Epidermal melanocyte (primary cell): ENCODE results near the gene FAM131A.

ENCODE experiments used
- DNase-seq: peaks from one replicate; pipeline ENCODE4 v3.0.0; 2011; ENCODE audit warnings: low spot score; ENCODE audit not compliant: insufficient read length

The FAM131A gene

GRCh38 chr3:184316792-184317191 lies 20.6 kb upstream of the FAM131A start:
- no peak for DNase-seq

GRCh38 chr3:184317201-184317600 lies 20.2 kb upstream of the FAM131A start:
- DNase-seq, result no peak

DNA sequence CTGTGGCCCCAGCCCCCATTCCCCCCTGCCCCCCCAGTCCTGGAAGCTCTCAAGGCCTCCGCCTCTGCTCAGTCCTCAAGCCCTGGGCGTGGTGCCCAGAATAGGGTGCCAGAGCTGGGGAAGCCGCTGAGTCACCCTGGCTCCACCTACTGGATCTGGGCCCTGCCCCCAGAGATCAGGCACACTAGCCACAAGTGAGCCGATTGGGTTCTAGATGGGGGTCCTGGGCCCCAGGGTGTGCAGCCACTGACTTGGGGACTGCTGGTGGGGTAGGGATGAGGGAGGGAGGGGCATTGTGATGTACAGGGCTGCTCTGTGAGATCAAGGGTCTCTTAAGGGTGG lies 17.3 kb upstream of the FAM131A start:
- peak; percentile 96 for DNase-seq

GRCh38 chr3:184321666-184322065 lies 15.7 kb upstream of the FAM131A start:
- DNase-seq, result no peak

DNA sequence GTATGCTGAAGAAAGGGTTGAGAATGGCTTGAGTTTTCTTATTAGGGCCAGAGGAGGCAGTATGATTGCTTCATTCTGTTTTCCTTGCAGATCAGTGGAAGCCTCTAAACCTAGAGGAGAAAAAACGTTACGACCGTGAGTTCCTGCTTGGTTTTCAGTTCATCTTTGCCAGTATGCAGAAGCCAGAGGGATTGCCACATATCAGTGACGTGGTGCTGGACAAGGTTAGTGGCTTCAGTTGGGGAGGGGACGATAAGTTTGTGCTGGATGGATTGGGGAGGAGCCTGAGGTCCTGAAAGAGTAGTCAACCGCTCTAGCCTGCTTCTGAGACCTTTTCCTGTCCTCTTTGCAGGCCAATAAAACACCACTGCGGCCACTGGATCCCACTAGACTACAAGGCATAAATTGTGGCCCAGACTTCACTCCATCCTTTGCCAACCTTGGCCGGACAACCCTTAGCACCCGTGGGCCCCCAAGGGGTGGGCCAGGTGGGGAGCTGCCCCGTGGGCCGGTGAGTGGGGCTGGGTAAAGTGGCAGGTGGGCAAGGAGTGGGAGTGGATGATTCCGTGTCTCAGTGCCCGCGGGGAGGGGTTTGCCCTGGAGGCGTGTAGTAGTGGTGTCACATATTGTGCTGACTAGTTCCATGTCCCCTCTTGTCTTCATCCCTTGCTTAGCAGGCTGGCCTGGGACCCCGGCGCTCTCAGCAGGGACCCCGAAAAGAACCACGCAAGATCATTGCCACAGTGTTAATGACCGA lies 14.5 kb upstream of the FAM131A start:
- DNase-seq, result no peak

DNA sequence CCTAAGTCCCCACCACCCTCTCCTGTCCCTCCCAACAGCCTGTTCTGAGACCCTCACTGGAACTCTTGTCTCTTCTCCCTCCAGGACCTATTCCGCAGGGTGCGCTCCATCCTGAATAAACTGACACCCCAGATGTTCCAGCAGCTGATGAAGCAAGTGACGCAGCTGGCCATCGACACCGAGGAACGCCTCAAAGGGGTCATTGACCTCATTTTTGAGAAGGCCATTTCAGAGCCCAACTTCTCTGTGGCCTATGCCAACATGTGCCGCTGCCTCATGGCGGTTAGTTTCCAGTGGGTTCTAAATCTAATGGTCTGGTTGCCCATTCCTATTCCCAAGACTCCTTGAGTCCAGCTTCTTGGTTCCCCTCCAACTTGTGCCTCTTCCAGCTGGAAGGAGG lies 13.7 kb upstream of the FAM131A start:
- no peak for DNase-seq

- DNase-seq, result no peak
Measured at GRCh38 chr3:184325269-184325668, 12.1 kb upstream of the FAM131A start.

- no peak for DNase-seq
Measured at GRCh38 chr3:184325715-184326369, 11.6 kb upstream of the FAM131A start.

DNA sequence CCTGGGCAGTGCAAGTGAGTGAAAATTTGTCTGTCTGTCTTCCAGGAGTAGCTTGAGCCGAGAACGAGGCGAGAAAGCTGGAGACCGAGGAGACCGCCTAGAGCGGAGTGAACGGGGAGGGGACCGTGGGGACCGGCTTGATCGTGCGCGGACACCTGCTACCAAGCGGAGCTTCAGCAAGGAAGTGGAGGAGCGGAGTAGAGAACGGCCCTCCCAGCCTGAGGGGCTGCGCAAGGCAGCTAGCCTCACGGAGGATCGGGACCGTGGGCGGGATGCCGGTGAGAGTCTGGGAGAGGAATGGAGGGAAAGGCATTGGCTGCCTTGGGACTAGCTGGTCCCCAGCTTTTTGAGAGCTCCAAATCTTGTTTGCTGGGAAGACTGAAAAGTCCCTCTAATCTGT lies 10.2 kb upstream of the FAM131A start:
- no peak for DNase-seq

DNA sequence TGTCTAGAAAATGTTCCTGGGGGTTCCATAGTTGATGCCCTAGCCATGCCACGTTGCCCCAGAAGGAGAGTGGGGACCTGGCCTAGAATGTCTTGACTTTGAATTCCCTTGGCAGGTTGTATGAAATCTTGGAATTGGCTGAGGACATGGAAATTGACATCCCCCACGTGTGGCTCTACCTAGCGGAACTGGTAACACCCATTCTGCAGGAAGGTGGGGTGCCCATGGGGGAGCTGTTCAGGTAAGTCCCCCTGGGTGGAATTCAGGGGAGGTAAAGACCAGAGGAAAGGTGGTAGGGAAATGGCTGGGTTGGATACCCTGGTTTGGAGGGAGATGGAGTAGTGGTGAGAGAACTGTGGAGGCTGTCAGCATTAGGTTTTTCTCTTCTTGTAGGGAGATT lies 8.9 kb upstream of the FAM131A start:
- no peak for DNase-seq

DNA sequence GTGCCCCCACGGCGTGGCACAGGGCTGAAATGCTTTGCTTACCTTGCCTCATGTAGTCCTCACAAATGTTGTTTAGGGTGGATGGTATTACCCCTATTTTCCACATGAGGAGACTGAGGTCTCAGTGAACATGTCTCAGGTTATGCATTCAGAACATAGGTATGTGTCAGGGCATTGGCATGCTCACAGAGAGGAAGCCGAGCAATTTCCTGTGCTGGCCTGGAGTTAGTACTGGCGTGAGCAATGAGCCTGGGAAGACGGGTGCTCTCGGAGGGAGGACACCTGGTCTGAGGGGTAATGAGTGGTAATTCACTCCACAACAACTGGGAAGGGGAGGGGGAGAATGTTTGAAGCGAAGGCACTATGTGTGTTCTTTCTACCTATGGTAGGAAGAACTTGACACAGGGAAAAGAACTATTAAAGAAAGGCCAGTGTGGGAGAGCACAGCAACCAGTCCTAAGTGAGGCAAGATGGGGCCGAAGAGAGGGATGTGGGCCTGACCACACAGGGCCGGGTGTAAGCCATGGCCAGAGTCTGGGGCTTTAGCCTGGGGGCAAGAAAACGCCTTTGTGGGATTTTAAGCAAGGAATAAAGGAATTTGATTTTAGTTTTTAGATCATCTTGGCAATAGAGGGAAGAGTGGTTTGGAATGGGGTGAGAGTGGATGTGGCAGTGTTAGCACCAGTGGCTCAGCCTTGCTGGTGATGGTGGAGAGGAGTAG lies 4.9 kb upstream of the FAM131A start:
- no peak for DNase-seq

- DNase-seq, result no peak
Measured at GRCh38 chr3:184333190-184333589, 4.2 kb upstream of the FAM131A start.

DNA sequence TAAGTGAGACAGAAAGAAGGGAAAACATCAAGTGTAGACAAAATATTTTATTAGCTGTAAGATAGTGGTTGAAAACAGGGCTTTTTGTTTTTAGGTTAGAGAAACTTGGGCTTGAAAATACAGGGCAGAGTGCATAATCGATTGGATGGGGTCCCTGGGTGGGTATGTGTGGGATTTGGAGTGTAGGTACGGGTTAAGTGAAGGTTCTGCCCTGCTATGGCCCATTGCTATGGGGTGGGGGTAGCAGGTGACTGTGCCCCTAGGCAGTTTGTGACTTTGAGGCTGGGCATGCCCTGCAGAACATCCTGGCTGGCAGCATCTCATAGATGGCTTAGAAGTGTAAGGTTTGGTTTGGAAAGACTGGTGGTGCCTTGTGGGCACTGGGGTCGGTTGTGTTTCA lies 3.7 kb upstream of the FAM131A start:
- no peak for DNase-seq

DNA sequence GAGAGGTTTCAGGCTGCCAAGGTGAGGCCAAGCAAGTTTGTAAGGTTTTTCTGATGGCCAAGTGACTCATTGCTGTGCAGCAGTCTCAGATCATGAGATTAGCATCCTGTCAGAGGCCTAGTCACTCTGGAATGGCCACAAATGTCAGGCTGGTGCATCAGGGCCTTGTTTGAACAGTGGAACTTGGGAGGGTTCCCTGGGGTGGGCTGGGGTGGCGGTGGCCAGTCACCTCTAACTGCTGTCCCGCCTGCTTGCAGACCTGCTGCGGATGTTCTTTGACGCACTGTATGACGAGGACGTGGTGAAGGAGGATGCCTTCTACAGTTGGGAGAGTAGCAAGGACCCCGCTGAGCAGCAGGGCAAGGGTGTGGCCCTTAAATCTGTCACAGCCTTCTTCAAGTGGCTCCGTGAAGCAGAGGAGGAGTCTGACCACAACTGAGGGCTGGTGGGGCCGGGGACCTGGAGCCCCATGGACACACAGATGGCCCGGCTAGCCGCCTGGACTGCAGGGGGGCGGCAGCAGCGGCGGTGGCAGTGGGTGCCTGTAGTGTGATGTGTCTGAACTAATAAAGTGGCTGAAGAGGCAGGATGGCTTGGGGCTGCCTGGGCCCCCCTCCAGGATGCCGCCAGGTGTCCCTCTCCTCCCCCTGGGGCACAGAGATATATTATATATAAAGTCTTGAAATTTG lies 2.8 kb upstream of the FAM131A start:
- no peak for DNase-seq

GRCh38 chr3:184335291-184335660 lies 2.1 kb upstream of the FAM131A start:
- DNase-seq, result no peak

DNA sequence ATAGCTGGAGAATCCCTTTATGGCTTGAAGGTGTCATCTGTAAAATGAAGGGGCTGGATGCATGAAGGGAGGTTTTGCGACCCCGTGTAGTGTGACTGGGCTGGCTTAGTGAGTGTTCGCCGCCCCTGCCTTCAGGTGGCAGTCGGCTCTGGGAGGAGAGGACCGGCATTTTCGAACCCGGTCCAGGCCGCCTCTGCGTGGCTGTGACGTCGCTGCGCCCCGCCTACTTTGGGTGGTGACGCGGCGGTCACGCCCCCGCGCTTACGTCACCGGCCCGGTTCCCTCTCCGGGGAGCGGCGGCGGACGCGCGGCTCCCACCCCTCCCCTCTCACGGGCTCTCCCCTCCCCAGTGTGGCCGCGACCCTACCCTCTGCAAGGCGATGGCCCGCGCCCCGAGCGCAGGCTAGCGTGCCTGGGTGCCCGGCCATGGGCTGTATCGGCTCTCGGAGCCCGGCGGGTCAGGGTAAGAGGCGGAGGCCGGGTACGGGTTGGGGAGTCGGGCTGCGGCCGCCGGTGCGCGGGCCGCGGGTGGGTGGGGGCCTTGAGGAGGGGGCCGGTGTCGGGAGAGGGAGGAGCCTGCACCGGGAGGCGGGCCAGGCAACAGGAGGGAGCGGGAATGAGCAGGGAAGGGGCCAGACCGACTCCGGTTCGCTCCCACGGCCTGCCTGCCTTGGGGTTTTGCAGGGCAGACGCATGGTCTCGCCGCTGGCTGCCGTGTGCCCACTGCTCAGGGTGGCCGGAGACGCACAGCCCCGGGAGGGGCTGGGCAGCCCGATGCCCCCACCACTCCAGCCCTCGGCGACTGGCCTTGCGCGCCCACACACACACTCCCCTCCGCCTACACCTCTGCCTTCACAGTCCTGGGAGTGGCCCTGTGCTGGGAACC lies 1.5 kb upstream of the FAM131A start:
- peak; percentile 78 for DNase-seq

DNA sequence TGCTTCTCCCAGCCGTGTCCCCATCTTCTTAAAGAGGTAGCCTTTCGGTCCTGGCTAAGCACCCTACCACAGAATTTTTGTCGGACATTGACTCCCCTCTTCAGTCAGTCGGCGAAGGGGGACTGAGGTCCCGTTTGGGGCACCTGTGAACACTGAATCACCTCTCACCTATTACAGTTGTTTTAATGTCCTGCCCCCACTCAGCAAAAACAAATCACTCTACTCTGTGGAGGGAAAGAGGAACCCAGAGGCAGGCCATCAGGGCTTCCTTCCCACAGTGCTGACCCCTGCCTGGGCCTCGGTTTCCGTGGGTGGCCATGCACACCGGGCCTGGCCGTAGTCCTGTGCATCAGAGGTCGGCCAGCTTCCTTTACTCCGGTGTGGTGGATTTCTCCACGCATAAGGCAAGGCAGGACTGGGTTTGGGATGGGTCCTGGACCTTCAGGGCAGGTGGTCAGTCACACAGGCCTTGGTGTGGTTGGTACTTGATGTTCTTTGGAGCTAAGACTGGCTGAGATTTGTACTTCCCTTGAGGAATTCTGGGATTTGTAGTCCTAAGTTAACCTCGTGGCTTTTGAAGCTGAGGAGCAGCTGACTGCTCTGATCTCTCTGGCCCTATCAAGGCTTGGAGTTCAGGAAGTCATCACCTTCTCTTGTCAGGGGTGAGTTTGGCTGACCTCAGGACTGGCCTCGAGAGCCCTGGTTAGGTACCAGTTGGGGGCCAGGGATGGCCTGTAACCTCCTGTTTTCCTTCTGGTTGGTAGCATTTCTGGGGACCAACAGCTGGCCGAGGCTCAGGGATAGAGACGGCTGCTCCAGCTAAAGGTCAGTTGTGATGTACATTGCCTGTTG lies 627 bp upstream of the FAM131A start:
- peak; percentile 95 for DNase-seq

GRCh38 chr3:184337981-184338380 lies 581 bp downstream of the FAM131A start:
- DNase-seq, result no peak

DNA sequence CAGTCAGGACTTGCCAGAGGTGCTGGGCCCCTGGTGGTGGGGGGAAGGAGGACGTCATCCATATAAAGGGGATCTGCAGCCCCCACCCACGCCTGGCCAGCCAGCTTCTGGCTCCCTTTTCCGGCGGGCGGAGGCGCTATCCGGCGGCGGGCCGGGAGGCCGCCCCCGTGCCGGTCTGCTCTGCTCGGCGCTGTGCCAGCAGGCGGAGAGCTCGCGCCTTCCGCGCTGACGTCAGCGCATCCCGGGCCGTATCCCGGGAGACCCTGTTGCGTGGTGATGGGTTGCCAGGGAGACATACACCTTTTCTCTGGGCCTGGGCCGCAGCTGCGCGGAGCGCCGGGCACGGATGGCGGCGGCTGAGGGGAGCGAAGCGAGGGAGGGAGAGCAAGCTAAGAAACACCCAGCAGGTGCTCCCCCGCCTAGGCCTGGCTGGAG lies 1.1 kb downstream of the FAM131A start:
- no peak for DNase-seq

GRCh38 chr3:184339001-184339400 lies 1.6 kb downstream of the FAM131A start:
- DNase-seq, result no peak
